Astrocyte (in vitro differentiated cells and primary cell): ENCODE results near the gene ACACB. TPM values are rescaled to one million over a fixed set of nuclear protein-coding genes. Genes with fewer than 3 reads are reported as not detected.

Experiments
- DNase-seq: peaks from one replicate; pipeline ENCODE4 v3.0.0-alpha.2; 2010; ENCODE audit warnings: low read depth
- FAIRE-seq: peaks from 2 replicates; lab custom pipeline; 2011; peaks lifted over from hg19 to GRCh38; lab: Jason Lieb, UNC
- H2AFZ ChIP-seq: 2 replicates; pipeline ENCODE4 v1.6.0; 2012; ENCODE audit warnings: low read depth, low read length, inconsistent platforms
- H3K27ac ChIP-seq: 2 replicates; pipeline ENCODE4 v1.5.1; 2011; ENCODE audit warnings: low read depth, low read length, inconsistent platforms
- H3K27me3 ChIP-seq: 2 replicates; pipeline ENCODE4 v1.6.0; 2011; ENCODE audit warnings: low read length, inconsistent platforms; ENCODE audit not compliant: insufficient read depth
- H3K36me3 ChIP-seq: 2 replicates; pipeline ENCODE4 v1.5.1; 2011; ENCODE audit warnings: low read length, inconsistent platforms; ENCODE audit not compliant: insufficient read depth
- H3K4me1 ChIP-seq: 2 replicates; pipeline ENCODE4 v1.5.1; 2011; ENCODE audit warnings: low read length, inconsistent platforms; ENCODE audit not compliant: insufficient read depth
- H3K4me2 ChIP-seq: 2 replicates; pipeline ENCODE4 v1.6.0; 2012; ENCODE audit warnings: low read length, inconsistent platforms
- H3K4me3 ChIP-seq: 2 replicates; pipeline ENCODE4 v1.5.1; 2011; ENCODE audit warnings: low read depth, mild to moderate bottlenecking, low read length, inconsistent platforms; ENCODE audit not compliant: insufficient read depth
- H3K79me2 ChIP-seq: 2 replicates; pipeline ENCODE4 v1.6.0; 2012; ENCODE audit warnings: mild to moderate bottlenecking, low read length, inconsistent platforms; ENCODE audit not compliant: insufficient read depth
- H3K9ac ChIP-seq: 2 replicates; pipeline ENCODE4 v1.6.0; 2012; ENCODE audit warnings: mild to moderate bottlenecking, low read length, inconsistent platforms
- H3K9me3 ChIP-seq: 2 replicates; pipeline ENCODE4 v1.5.1; 2012; ENCODE audit warnings: low read depth, mild to moderate bottlenecking, low read length, inconsistent platforms; ENCODE audit not compliant: insufficient read depth
- H4K20me1 ChIP-seq: 2 replicates; pipeline ENCODE4 v1.6.0; 2012; ENCODE audit warnings: low read length, inconsistent platforms; ENCODE audit not compliant: insufficient read depth
- H3K27ac Mint-ChIP-seq: one replicate; pipeline ENCODE4 v1.8.0; 2021; ENCODE audit warnings: mild to moderate bottlenecking, mixed read lengths; ENCODE audit not compliant: unreplicated experiment
- H3K27me3 Mint-ChIP-seq: one replicate; pipeline ENCODE4 v1.8.0; 2021; ENCODE audit warnings: low read depth, mixed read lengths; ENCODE audit not compliant: unreplicated experiment
- H3K36me3 Mint-ChIP-seq: one replicate; pipeline ENCODE4 v1.8.0; 2021; ENCODE audit warnings: low read depth, mixed read lengths; ENCODE audit not compliant: unreplicated experiment
- H3K4me1 Mint-ChIP-seq: one replicate; pipeline ENCODE4 v1.8.0; 2021; ENCODE audit warnings: low read depth, mixed read lengths; ENCODE audit not compliant: unreplicated experiment
- H3K4me3 Mint-ChIP-seq: one replicate; pipeline ENCODE4 v1.8.0; 2021; ENCODE audit warnings: mild to moderate bottlenecking, moderate library complexity, mixed read lengths; ENCODE audit not compliant: unreplicated experiment
- H3K9me3 Mint-ChIP-seq: one replicate; pipeline ENCODE4 v1.8.0; 2021; ENCODE audit warnings: mild to moderate bottlenecking, mixed read lengths; ENCODE audit not compliant: unreplicated experiment
- CTCF ChIP-seq: IDR thresholded peaks from 2 replicates; pipeline ENCODE4 v1.5.1; 2011; ENCODE audit warnings: low read depth, mild to moderate bottlenecking, inconsistent platforms, low read length, moderate library complexity; ENCODE audit not compliant: insufficient read depth
- EZH2 ChIP-seq: IDR thresholded peaks from 2 replicates; pipeline ENCODE4 v1.6.1; 2012; ENCODE audit warnings: mild to moderate bottlenecking, low read length, inconsistent platforms; ENCODE audit not compliant: insufficient read depth
- total RNA-seq: library from RNA; stranded (reverse); gene quantifications from 2 replicates; pipeline ENCODE4 v1.2.1, GENCODE V29; 2021

ACACB gene
- total RNA-seq, 1 donor from 2014 or later, result 3.9 TPM

- Histone ChIP-seq H3K27me3 (no peaks in the 10 kb centered on the region), H3K4me3 (no peak overlapping the region), H2AFZ (no peak overlapping the region), H3K36me3 (no peaks in the 10 kb centered on the region), H3K4me1 (no peaks in the 10 kb centered on the region), H3K27ac (no peak overlapping the region), H3K9ac (no peak overlapping the region), H4K20me1 (no peaks in the 10 kb centered on the region), H3K4me2 (no peak overlapping the region), H3K9me3 (no peaks in the 10 kb centered on the region), H3K79me2 (no peaks in the 10 kb centered on the region)
- FAIRE-seq (no peak), DNase-seq (no peak)
- Mint-ChIP-seq H3K27ac (no peak overlapping the region), H3K36me3 (peaks cover 6% of the 10 kb centered on the region), H3K27me3 (no peaks in the 10 kb centered on the region), H3K4me1 (peaks cover 9% of the 10 kb centered on the region), H3K4me3 (no peak overlapping the region), H3K9me3 (no peaks in the 10 kb centered on the region)
- TF ChIP-seq CTCF, result no peak
- TF ChIP-seq EZH2, result no peak
Measured at GRCh38 chr12:109196332-109196731, 79.9 kb downstream of the ACACB start.

- Mint-ChIP-seq H3K4me1 (peaks cover 3% of the 10 kb centered on the region), H3K4me3 (no peak overlapping the region), H3K27ac (no peak overlapping the region), H3K36me3 (peaks cover 2% of the 10 kb centered on the region), H3K27me3 (no peaks in the 10 kb centered on the region), H3K9me3 (no peaks in the 10 kb centered on the region)
- Histone ChIP-seq H3K27ac (no peak overlapping the region), H2AFZ (no peak overlapping the region), H3K9me3 (no peaks in the 10 kb centered on the region), H3K4me2 (no peak overlapping the region), H4K20me1 (no peaks in the 10 kb centered on the region), H3K27me3 (no peaks in the 10 kb centered on the region), H3K36me3 (no peaks in the 10 kb centered on the region), H3K79me2 (no peaks in the 10 kb centered on the region), H3K4me3 (no peak overlapping the region), H3K4me1 (no peaks in the 10 kb centered on the region), H3K9ac (no peak overlapping the region)
- DNase-seq, result no peak
- FAIRE-seq, result no peak
- TF ChIP-seq EZH2 (no peak), CTCF (no peak)
Measured at GRCh38 chr12:109197327-109197726, 80.9 kb downstream of the ACACB start.

- H3K36me3 ChIP-seq, result no peaks in the 10 kb centered on the region
- H3K27ac ChIP-seq, result no peak overlapping the region
- no peak for FAIRE-seq
- Mint-ChIP-seq H3K4me1 (peaks cover 2% of the 10 kb centered on the region), H3K4me3 (no peak overlapping the region), H3K36me3 (peaks cover 2% of the 10 kb centered on the region), H3K27me3 (no peaks in the 10 kb centered on the region), H3K27ac (no peak overlapping the region), H3K9me3 (no peaks in the 10 kb centered on the region)
- no peak overlapping the region for H3K4me2 ChIP-seq
- H3K9ac ChIP-seq, result no peak overlapping the region
- H3K79me2 ChIP-seq, result no peaks in the 10 kb centered on the region
- H3K4me3 ChIP-seq, result no peak overlapping the region
- no peak for DNase-seq
- H3K9me3 ChIP-seq, result no peaks in the 10 kb centered on the region
- no peaks in the 10 kb centered on the region for H3K4me1 ChIP-seq
- H3K27me3 ChIP-seq, result no peaks in the 10 kb centered on the region
- TF ChIP-seq EZH2, result no peak
- TF ChIP-seq CTCF, result no peak
- H2AFZ ChIP-seq, result no peak overlapping the region
- H4K20me1 ChIP-seq, result no peaks in the 10 kb centered on the region
Measured at GRCh38 chr12:109199324-109199723, 82.9 kb downstream of the ACACB start.
